Lower leg skin (tissue), 3 donors: ENCODE results near the gene AKAP6.

ENCODE experiments used
- CTCF ChIP-seq, 3 donors: fragments of 450-650 bp; IDR thresholded peaks; one replicate each; pipeline ENCODE4 v1.5.1; 2016; ENCODE audit warnings: antibody characterized with exemption in 3 of 3, mild to moderate bottlenecking in 3 of 3, moderate library complexity in 2 of 3
- POLR2A ChIP-seq, 2 donors: fragments of 450-650 bp; IDR thresholded peaks; one replicate each; pipeline ENCODE4 v1.6.1; 2016 to 2017; ENCODE audit warnings: antibody characterized with exemption in 2 of 2, mild to moderate bottlenecking in 1 of 2, moderate library complexity in 1 of 2

- TF ChIP-seq CTCF (IDR thresholded peaks at IDR 0.05) (no peak), POLR2A (IDR thresholded peaks at IDR 0.05) (no peak)
Observed at GRCh38 chr14:32447371-32447770, 118.3 kb downstream of the AKAP6 start.
